ENCODE measurements around the gene HIVEP3. TPM values are rescaled to one million over a fixed set of nuclear protein-coding genes. Genes with fewer than 3 reads are reported as not detected.

The HIVEP3 gene
- total RNA-seq, 2 donors from 2014 or later = 2.3 to 12.8 TPM

DNA sequence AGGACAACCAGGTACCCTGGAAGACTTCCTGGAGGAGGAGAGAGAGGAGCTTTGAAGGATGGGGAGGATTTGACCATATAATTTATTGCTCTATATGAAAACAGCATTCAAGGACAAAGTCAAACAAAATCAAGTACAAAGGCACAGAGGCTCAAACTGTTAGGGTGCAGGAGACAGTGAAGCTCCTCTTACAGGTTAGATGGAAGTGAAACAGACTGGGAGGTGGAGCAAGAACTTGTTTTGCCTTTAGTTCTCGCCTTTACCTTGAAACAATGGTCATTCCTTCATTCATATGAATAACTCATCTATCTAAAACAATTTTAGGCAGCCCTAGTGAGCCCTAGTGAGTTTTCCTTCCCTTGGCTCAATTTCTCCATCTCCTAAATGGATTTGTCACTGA lies 199.6 kb downstream of the HIVEP3 start:
- Histone ChIP-seq H3K9me3 (no peaks in the 10 kb centered on the region), H3K36me3 (no peaks in the 10 kb centered on the region), H3K27me3 (replicated peaks; ENCODE audit: insufficient read depth) (no peaks in the 10 kb centered on the region), H3K27ac (no peak overlapping the region), H3K4me3 (no peak overlapping the region), H3K4me1 (ENCODE audit: control insufficient read depth in 1 of 2, low read depth in 2 of 2) (peaks cover 0 to 6% of the 10 kb centered on the region in 2 donors)
- TF ChIP-seq, protein P1, sequence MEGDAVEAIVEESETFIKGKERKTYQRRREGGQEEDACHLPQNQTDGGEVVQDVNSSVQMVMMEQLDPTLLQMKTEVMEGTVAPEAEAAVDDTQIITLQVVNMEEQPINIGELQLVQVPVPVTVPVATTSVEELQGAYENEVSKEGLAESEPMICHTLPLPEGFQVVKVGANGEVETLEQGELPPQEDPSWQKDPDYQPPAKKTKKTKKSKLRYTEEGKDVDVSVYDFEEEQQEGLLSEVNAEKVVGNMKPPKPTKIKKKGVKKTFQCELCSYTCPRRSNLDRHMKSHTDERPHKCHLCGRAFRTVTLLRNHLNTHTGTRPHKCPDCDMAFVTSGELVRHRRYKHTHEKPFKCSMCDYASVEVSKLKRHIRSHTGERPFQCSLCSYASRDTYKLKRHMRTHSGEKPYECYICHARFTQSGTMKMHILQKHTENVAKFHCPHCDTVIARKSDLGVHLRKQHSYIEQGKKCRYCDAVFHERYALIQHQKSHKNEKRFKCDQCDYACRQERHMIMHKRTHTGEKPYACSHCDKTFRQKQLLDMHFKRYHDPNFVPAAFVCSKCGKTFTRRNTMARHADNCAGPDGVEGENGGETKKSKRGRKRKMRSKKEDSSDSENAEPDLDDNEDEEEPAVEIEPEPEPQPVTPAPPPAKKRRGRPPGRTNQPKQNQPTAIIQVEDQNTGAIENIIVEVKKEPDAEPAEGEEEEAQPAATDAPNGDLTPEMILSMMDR (IDR thresholded peaks at IDR 0.05) = no peak
- no peak for DNase-seq (ENCODE audit: low spot score)
- no peak for ATAC-seq (ENCODE audit: insufficient number of reproducible peaks, low FRiP score, low read depth)

DNA sequence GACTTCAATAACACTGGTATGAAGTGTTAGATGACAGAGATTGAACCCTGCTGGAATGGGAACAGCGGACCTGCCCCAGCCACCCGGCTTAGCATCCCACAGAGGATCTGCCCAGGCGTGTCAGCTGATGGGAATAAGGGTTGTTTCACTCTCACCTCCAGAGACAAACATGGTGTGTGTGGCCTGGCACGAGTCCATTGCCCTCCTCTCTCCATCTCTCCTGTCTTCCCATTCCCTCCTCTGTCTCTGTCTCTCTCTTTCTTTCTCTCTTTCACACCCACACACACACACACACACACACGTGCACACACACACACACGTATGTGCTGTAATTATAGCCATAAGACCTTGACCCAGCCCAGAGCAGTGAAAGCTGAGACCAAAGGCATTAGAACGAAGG lies 200.2 kb downstream of the HIVEP3 start:
- no peak overlapping the region for H3K27ac ChIP-seq
- no peak overlapping the region for H3K4me3 ChIP-seq
- TF ChIP-seq, protein P1 (IDR thresholded peaks at IDR 0.05) = no peak
- DNase-seq (ENCODE audit: low spot score) (no peak), ATAC-seq (ENCODE audit: insufficient number of reproducible peaks, low FRiP score, low read depth) (no peak)
- no peaks in the 10 kb centered on the region for H3K36me3 ChIP-seq
- peaks cover 0 to 10% of the 10 kb centered on the region in 2 donors for H3K4me1 ChIP-seq (ENCODE audit: control insufficient read depth in 1 of 2, low read depth in 2 of 2)
- H3K27me3 ChIP-seq (replicated peaks; ENCODE audit: insufficient read depth) = no peaks in the 10 kb centered on the region
- H3K9me3 ChIP-seq = no peaks in the 10 kb centered on the region

GRCh38 chr1:41716188-41717130 lies 202.3 kb downstream of the HIVEP3 start:
- Histone ChIP-seq H3K4me1 (ENCODE audit: control insufficient read depth in 1 of 2, low read depth in 2 of 2) (peaks cover 0 to 22% of the 10 kb centered on the region in 2 donors), H3K36me3 (no peaks in the 10 kb centered on the region), H3K9me3 (no peaks in the 10 kb centered on the region), H3K27ac (no peak overlapping the region), H3K27me3 (replicated peaks; ENCODE audit: insufficient read depth) (no peaks in the 10 kb centered on the region), H3K4me3 (no peak overlapping the region)
- no peak for ATAC-seq (ENCODE audit: insufficient number of reproducible peaks, low FRiP score, low read depth)
- no peak for DNase-seq (ENCODE audit: low spot score)
- TF ChIP-seq, protein P1 (IDR thresholded peaks at IDR 0.05) = no peak

- H3K4me3 ChIP-seq = no peak overlapping the region
- no peak for DNase-seq (ENCODE audit: low spot score)
- peaks cover 0 to 22% of the 10 kb centered on the region in 2 donors for H3K4me1 ChIP-seq (ENCODE audit: control insufficient read depth in 1 of 2, low read depth in 2 of 2)
- TF ChIP-seq, protein P1 (IDR thresholded peaks at IDR 0.05) = no peak
- ATAC-seq (ENCODE audit: insufficient number of reproducible peaks, low FRiP score, low read depth) = no peak
- H3K36me3 ChIP-seq = no peaks in the 10 kb centered on the region
- H3K27me3 ChIP-seq (replicated peaks; ENCODE audit: insufficient read depth) = no peaks in the 10 kb centered on the region
- no peaks in the 10 kb centered on the region for H3K9me3 ChIP-seq
- H3K27ac ChIP-seq = no peak overlapping the region
Observed at GRCh38 chr1:41715441-41716095, 203.2 kb downstream of the HIVEP3 start.
